Mesodermal cell (in vitro differentiated cells): ENCODE data around the gene PNKD.

ENCODE experiments used
- H3K27ac ChIP-seq: 2 replicates; pipeline ENCODE4 v1.7.0; 2013; ENCODE audit warnings: mild to moderate bottlenecking, low read depth, low read length, moderate library complexity; ENCODE audit not compliant: severe bottlenecking
- H3K36me3 ChIP-seq: 2 replicates; pipeline ENCODE4 v1.7.1; 2013; ENCODE audit warnings: mild to moderate bottlenecking, low read length, moderate library complexity; ENCODE audit not compliant: control insufficient read depth, insufficient read depth
- H3K4me1 ChIP-seq: one replicate; pipeline ENCODE4 v1.7.1; 2013; ENCODE audit warnings: mild to moderate bottlenecking, low read length; ENCODE audit not compliant: insufficient read depth, control insufficient read depth, poor library complexity, severe bottlenecking
- H3K4me3 ChIP-seq: 2 replicates; pipeline ENCODE4 v1.7.0; 2013; ENCODE audit warnings: low read length, control low read depth, mild to moderate bottlenecking; ENCODE audit not compliant: insufficient read depth, poor library complexity, severe bottlenecking; ENCODE audit errors: extremely low read depth
- H3K9me3 ChIP-seq: 2 replicates; pipeline ENCODE4 v1.7.1; 2013; ENCODE audit warnings: mild to moderate bottlenecking, low read length, moderate library complexity; ENCODE audit not compliant: control insufficient read depth
- WGBS, 2 experiments: methylation state at CpG; one replicate each; pipeline ENCODE4 v1.1.5; 2013; ENCODE audit warnings: missing lambda C conversion rate in 2 of 2; ENCODE audit not compliant: insufficient coverage in 2 of 2; 5-methylcytosine and 5-hydroxymethylcytosine counted together

Gene PNKD

GRCh38 chr2:218319813-218320365, 49.6 kb downstream of the PNKD start:
- Histone ChIP-seq H3K4me1 (peaks cover 4% of the 10 kb centered on the region), H3K9me3 (no peaks in the 10 kb centered on the region), H3K36me3 (no peaks in the 10 kb centered on the region), H3K4me3 (no peak overlapping the region), H3K27ac (no peak overlapping the region)
- 66% methylated on average over 2 to 4 of the region's 6 CpGs for WGBS, 2 experiments

DNA sequence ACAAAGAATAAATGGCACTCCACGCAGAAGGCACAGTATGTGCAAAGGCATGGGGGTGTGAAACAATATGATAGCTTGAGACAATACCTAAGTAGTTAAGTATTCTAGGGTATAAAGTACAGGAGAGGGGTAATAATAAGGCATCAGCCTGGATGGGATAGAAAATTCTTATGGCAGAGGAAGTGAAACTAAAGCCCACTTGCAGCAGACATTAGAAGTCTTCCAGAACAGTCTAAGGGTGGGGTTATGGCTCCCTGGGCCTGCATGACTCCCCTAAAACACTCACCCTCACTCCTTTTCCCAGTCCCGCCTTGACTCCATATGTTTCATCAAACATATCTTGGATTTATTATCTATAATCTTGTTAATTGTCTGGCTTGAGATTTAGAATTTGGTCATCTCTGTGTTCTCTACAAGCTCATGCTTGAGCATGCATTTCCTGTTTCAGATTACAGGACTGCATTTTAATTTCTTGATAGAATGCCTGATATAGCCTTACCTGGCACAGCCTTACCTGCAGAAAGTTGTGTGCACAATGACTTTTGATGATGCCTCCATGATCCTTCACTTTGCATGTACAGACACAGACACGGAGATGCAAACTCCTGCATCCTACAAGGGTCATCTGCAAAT, 50.5 kb downstream of the PNKD start:
- no peaks in the 10 kb centered on the region for H3K9me3 ChIP-seq
- peaks cover 4% of the 10 kb centered on the region for H3K4me1 ChIP-seq
- WGBS, 2 experiments: 94 to 95% methylated on average over 2 of the region's 3 CpGs
- no peaks in the 10 kb centered on the region for H3K36me3 ChIP-seq
- H3K4me3 ChIP-seq: no peak overlapping the region
- H3K27ac ChIP-seq: no peak overlapping the region

GRCh38 chr2:218322768-218323525, 52.6 kb downstream of the PNKD start:
- H3K27ac ChIP-seq: peak overlapping the region; percentile 91
- H3K9me3 ChIP-seq: no peaks in the 10 kb centered on the region
- no peaks in the 10 kb centered on the region for H3K36me3 ChIP-seq
- WGBS, 2 experiments: 1 to 2% methylated on average over 40 to 58 of the region's 69 CpGs
- H3K4me3 ChIP-seq: peak overlapping the region; percentile 58
- peaks cover 8% of the 10 kb centered on the region for H3K4me1 ChIP-seq

DNA sequence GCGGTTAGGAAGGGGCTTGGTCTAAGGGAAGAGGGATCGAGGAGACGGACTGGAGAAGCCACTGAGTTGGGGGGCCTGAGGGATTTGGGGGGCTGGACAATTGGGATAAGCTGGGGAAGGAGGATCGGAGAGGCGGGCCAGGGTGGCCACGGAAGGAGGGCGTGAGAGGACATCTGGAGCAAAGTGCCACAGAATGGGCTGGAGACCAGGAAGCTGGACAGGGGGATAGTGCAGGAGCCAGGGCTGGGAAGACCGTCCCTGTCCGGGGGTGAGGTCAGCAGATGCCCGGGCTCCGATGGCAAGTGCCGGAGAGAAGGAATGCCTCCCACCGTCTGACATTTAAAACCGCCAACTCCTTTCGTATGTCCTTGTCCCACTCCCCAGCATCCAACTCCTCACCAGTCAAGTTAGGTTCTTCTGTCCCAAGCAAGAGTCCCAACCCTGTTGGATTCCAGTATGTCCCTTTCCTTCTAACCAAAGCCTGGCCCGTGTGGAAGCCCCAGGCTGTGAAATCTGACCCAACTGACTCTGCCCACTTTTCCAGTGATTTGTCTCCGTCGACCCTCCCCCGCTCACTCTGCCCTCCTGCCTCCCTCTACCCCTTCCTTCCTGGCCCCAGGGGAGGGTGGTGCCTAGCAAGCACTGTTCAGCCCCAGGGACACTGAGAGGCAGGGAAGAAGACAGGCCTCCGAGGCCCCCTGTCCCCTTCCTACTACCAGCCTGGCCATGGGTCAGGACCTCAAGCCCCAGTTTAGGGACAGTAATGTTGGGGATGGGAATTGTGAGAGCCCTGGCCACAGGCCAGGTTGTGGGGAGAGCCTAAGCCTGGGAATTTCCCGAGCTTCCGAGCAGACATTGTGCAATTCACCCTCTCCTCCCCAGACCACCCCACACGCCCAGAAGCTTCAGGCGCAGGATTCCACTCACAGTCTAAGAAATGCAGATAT, 53.5 kb downstream of the PNKD start:
- H3K9me3 ChIP-seq: no peaks in the 10 kb centered on the region
- H3K27ac ChIP-seq: peak overlapping the region; percentile 91
- peak overlapping the region; percentile 58 for H3K4me3 ChIP-seq
- no peaks in the 10 kb centered on the region for H3K36me3 ChIP-seq
- peaks cover 8% of the 10 kb centered on the region for H3K4me1 ChIP-seq
- WGBS, 2 experiments: 2 to 7% methylated on average over 6 to 15 of the region's 24 CpGs

- no peaks in the 10 kb centered on the region for H3K9me3 ChIP-seq
- 71 to 76% methylated on average over 3 to 4 of the region's 4 CpGs for WGBS, 2 experiments
- peak overlapping the region; percentile 69 for H3K27ac ChIP-seq
- H3K4me1 ChIP-seq: peaks cover 8% of the 10 kb centered on the region
- no peak overlapping the region for H3K4me3 ChIP-seq
- no peaks in the 10 kb centered on the region for H3K36me3 ChIP-seq
Observed at GRCh38 chr2:218325566-218326160, 55.3 kb downstream of the PNKD start.

DNA sequence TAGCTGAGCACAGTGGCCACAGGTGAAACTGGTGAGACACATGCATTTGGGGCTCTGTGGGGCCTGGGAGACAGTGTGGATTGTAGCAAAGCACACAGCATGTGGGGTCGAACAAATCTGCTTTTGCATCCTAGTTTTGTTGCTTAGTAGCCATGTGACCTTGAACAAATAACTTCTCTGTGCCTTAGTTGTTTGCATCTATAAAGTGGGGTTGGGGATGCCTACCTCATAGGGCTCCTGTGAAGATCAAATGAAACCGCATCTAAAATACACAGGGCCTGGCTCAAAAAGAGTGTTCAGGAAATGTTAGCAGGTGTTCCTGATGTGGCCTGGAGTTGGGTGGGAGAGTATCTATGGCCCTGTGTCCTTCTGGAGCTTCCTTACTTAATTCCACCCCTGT, 56.0 kb downstream of the PNKD start:
- 57 to 78% methylated on average over 1 of the region's 2 CpGs for WGBS, 2 experiments
- no peak overlapping the region for H3K27ac ChIP-seq
- no peak overlapping the region for H3K4me3 ChIP-seq
- no peaks in the 10 kb centered on the region for H3K36me3 ChIP-seq
- no peaks in the 10 kb centered on the region for H3K9me3 ChIP-seq
- H3K4me1 ChIP-seq: peaks cover 8% of the 10 kb centered on the region

- Histone ChIP-seq H3K36me3 (no peaks in the 10 kb centered on the region), H3K9me3 (no peaks in the 10 kb centered on the region), H3K4me1 (peaks cover 11% of the 10 kb centered on the region), H3K27ac (no peak overlapping the region), H3K4me3 (no peak overlapping the region)
- 80 to 83% methylated on average over 10 of the region's 11 CpGs for WGBS, 2 experiments
Observed at GRCh38 chr2:218327451-218328210, 57.3 kb downstream of the PNKD start.

- H3K4me1 ChIP-seq: peaks cover 17% of the 10 kb centered on the region
- no peak overlapping the region for H3K4me3 ChIP-seq
- no peaks in the 10 kb centered on the region for H3K9me3 ChIP-seq
- no peak overlapping the region for H3K27ac ChIP-seq
- H3K36me3 ChIP-seq: no peaks in the 10 kb centered on the region
- 86 to 100% methylated on average over 2 of the region's 2 CpGs for WGBS, 2 experiments
Observed at GRCh38 chr2:218328294-218328693, 58.0 kb downstream of the PNKD start.

DNA sequence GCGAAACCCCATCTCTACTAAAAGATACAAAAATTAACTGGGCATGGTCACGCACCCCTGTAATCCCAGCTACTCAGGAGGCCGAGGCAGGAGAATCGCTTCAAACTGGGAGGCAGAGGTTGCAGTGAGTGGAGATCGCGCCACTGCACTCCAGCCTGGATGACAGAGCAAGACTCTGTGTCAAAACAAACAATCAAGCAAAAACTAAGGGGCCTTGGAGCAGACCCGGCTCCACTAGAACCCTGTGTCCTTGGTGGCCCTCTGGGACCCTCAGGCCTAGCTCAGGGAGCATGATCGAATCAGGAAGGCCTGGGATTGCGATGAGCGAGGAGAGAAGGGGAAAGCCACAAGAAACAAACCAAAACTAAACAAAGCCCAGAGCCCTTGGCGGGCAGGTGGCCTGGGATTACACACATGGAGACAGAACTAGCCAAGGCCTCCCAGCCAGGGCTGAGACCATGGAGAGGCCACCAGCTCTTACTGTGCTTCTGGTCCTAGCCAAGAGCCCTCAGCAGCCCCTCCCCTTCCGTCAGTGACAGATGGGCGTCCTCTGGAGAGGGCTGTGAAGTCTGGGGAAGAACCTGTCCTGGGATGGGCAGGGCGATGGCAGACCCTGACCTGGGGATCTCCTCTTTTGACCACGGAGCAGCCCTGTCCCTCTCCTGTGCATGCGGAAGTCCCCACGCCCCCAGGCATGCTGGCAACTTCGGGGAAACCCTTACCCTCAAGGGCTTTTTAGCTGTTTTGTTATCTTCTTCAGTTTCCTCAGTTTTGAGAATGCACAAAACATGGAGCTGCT, 58.9 kb downstream of the PNKD start:
- no peaks in the 10 kb centered on the region for H3K9me3 ChIP-seq
- WGBS, 2 experiments: 87 to 88% methylated on average over 14 to 16 of the region's 18 CpGs
- H3K4me3 ChIP-seq: no peak overlapping the region
- no peak overlapping the region for H3K27ac ChIP-seq
- peaks cover 17% of the 10 kb centered on the region for H3K4me1 ChIP-seq
- no peaks in the 10 kb centered on the region for H3K36me3 ChIP-seq
